Hematopoietic multipotent progenitor cell treated with erythropoietin and hydrocortisone succinate and interleukin-3 and kit ligand, for 6 days (in vitro differentiated cells): Measurements from ENCODE around the gene DEUP1.
"Not testable (repeated sequence)": the region's sequence is repeated elsewhere in the genome, so short reads cannot be mapped to it uniquely, and the experiment has no call there.

Experiments used
- DNase-seq: peaks from one replicate; pipeline ENCODE4 v3.0.0-alpha.2; 2015

DEUP1 gene

DNA sequence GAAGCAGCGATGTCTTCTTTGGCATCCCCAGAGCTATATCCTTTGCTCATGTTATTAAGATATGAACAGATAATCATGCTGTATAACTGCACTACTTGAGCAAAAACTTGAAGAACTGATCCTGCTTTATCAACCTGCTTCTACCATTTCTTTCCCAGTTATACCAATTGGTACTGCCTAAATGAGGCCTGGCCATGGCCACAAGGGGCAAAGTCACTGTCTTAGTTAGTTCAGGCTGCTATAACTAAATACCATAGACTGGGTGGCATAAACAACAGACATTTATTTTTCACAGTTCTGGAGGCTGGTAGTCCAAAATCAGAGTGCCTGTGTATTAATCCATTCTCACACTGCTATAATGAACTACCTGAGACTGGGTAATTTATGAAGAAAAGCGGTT, 37.5 kb downstream of the DEUP1 start:
- DNase-seq: no peak

DNA sequence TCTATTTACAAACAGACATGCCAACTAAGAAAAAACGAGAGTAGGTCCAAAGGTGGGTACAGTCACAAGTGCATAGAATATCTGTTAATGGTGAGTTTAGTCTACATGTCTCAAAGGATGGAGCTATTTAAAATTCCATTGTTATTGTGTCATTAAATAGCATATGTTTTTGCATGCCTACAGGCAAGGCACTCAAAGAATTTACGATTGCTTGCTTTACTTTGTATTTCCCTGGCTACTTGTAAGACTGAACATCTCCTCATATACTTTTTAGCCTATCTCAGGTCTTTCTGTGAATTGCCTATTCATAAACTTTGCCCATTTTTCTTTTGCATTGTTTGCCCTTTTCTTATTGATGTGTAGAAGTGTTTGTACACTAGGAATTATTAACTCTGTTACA, 39.7 kb downstream of the DEUP1 start:
- no peak for DNase-seq

DNA sequence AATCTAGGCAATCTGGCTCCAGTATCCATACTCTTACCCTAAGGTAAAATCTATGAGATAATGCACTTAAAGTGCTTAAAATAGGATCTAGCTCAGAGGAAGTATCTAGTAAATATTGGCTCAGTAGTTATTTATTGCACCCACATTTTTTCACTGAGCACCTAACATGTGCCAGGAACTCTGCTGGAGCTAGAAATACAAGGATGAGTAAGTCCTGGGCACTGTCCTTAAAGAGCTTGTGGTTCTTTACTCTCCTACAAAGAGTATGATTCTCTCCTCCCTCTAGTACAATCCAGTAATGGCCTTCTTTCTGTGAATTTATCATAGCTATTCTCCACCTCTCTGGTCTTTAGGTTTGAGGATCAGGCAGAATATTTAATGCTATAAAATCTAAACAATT, 59.2 kb downstream of the DEUP1 start:
- DNase-seq: no peak

DNA sequence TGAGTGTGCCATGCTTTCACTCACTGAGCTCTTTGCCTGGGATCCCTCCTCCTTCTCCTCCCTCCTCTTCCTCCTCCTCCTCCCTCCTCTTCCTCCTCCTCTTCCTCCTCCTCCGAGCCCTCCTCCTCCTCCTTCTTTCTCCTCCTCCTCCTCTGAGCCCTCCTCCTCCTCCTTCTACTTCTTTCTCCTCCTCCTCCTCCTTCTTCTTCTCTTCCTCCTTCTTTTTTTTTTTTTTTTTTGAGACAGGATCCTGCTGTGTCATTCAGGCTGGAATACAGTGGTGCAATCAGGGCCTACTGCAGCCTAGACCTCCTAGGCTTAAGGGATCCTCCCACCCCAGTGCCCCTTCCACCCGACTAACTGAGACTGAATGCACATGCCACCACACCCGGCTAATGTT, 62.3 kb downstream of the DEUP1 start:
- DNase-seq: no peak

DNA sequence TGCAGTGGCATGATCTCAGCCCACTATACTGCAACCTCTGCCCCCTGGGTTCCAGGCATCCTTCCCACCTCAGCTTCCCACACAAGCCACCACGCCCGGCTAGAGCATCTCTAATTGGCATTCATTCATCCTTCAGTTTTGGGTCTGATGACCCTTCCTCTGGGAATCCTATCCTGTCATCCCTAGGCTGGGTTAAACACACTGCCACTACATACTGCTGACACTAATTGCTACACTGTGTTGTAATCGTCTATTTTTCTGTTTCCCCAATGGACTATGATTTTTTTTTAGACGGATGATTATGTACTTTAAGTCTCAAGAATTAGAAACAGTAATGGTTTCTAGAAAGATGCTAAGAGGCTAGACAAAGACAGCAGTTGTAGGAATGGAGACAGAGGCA, 62.8 kb downstream of the DEUP1 start:
- DNase-seq: no peak

DNA sequence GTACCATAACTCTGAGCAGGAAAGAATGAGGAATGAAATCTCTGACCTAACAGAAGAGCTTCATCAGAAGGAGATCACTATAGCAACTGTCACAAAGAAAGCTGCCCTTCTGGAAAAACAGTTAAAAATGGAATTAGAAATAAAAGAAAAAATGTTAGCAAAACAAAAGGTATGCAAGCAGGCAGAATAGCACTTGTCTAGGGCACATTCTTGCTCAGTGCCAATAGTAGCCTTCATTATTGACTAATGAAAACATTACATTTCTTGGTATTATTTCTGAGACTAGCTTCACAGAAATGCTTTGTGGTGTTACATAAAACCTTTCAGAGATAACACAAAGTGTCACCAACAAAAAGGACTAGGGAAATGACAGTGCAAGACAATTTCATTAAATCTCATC, 63.9 kb downstream of the DEUP1 start:
- no peak for DNase-seq

DNA sequence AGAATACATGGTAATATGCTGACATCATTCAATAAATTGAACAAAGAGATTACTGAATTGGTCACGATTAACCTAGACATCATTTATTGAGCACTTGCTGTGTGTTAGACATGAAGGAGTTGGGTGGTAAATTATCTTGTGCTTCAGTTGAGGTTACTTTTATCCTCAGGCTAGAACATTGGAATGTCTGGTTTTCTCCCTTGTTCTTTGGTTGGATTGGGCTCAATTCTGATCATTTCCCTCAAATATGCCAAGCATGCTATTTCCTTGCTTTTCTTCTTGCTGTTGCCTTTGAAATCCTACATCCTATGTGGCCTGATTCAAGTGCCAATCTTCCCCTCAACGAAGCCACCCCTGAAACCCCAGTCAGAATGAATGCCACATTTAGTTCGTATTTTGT, 65.8 kb downstream of the DEUP1 start:
- DNase-seq: no peak

DNA sequence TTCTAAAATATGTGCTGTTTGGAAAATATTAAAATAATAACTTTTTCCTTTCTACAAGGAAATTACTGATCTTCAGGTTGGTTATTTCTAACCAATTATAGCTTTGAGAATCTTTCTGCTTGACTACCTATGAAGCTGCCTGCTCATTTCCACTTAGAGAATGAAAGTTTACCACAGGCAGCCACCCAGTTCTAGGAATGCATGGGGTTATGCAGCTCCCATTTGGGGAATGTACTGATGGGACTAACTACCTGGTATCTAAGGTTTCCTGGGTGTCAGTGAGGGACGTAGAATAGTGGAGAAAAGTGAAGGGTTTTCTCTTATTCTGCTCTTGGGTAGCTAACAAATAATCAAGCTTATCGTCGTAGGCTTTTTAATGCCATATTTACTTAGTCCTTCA, 73.4 kb downstream of the DEUP1 start:
- no peak for DNase-seq

DNA sequence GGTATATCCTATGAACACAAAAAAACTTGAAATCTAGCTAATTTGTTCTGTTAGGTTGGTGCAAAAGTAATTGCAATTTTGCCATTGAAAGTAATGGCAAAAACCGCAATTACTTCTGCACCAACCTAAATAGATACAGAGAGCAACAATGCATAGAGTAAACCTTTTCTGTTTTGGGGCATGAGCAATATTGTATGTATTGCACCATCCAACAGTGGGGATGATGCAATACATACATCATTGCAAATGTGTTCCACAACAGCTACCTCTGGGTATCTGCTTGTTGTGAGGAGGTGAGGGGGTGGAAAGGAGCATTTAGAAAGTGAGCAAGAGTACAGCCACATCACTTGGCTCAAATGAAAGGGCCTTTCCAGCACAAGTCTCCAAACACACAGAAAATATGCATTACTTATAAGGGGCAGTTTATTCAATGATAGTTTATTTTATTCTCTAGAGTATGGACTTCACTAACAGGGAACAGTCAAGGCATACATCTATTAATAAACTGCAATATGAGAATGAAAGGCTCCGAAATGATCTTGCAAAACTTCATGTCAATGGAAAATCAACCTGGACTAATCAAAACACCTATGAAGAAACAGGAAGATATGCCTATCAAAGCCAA, 77.3 kb downstream of the DEUP1 start:
- DNase-seq: peak; percentile 8

DNA sequence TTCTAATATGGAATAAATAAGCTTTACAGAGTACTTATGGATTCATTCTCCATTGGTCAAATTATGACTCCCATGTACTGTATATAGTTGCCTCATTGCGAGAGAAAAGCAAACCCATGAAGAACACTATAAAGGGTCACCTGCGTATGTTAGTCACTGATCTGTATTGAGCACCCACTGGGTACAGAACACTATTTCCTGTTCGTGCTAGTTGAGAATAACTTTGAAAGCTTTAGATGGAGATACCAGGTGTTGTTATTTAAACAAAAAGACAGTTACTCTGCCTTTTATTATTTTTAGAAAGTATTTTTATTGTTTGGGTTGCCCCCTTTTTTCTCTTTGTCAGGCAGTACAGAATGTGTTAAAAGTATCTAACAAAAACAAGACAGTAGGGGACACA, 79.9 kb downstream of the DEUP1 start:
- no peak for DNase-seq

DNA sequence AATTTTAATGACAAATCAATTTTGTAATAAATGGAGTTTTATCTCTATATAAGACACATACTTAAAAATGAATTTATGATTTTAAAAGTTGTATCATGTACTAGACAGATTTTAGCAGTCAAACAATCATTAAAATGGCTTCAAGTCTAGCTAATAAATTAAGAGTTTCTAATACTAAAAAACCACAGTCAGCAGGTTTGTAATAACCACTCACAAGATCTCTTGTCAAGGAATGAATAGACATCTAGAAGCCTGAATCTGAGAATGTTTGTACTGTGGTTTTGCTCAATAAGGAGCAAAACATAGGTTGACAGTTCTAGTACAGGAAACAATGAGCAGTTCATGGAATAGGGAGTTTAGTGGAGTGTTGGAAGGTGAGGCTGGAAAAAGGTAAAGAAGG, 81.2 kb downstream of the DEUP1 start:
- no peak for DNase-seq

DNA sequence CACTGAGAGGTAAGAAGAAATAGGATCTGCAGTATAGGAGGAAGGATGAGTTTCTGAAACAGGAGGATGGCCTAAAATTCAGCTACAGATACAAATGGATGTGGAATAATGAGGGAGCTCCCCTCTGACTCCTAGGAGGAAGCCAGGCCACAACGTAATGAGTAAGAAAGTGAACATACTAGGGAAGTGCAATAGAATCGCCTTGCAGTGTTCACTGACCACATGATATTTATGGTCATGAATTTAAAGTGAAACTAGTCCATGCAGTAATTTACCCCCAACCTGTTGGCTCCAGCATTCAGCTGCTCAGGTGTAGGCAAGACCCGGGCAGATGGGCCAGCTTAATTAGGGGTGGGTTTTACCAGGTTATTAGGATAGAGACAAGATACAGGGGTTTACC, 101.7 kb downstream of the DEUP1 start:
- DNase-seq: no peak

DNA sequence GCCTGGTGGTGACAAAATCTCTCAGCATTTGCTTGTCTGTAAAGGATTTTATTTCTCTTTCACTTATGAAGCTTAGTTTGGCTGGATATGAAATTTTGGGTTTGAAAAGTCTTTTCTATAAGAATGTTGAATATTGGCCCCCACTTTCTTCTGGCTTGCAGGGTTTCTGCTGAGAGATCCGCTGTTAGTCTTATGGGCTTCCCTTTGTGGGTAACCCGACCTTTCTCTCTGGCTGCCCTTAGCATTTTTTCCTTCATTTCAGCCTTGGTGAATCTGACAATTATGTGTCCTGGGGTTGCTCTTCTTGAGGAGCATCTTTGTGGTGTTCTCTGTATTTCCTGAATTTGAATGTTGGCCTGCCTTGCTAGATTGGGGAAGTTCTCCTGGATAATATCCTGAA, 112.7 kb downstream of the DEUP1 start:
- not testable (repeated sequence) for DNase-seq

DNA sequence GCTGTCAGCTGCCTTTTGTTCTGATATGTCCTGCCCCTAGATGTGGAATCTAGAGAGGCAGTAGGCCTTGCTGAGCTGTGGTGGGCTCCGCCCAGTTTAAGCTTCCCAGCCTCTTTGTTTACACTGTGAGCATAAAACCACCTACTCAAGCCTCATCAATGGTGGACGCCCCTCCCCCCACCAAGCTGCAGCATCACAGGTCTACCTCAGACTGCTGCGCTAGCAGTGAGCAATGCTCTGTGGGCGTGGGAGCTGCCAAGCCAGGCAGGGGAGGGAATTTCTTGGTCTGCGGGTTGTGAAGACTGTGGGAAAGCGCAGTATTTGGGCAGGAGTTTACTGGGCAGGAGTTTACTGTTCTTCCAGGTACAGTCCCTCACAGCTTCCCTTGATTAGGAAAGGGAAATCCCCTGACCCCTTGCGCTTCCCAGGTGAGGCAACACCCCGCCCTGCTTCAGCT, 114.1 kb downstream of the DEUP1 start:
- DNase-seq: no peak

DNA sequence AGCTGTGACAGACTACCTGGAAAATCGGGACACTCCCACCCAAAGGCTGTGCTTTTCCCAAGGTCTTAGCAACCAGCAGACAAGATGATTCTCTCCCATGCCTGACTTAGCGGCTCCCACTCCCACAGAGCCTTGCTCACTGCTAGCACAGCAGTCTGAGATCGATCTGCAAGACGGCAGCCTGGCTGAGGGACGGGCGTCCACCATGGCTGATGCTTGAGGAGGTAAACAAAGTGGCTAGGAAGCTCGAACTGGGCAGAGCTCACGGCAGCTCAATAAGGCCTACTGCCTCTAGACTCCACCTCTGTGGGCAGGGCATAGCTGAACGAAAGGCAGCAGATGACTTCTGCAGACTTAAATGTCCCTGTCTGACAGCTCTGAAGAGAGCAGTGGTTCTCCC, 127.7 kb downstream of the DEUP1 start:
- DNase-seq: no peak

DNA sequence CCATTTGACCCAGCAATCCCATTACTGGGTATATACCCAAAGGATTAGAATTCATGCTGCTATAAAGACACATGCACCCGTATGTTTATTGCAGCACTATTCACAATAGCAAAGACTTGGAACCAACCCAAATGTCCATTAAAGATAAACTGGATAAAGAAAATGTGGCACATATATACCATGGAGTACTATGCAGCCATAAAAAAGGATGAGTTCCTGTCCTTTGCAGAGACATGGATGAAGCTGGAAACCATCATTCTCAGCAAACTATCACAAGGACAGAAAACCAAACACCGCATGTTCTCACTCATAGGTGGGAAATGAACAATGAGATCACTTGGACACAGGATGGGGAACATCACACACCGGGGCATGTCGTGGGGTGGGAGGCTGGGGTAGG, 133.1 kb downstream of the DEUP1 start:
- not testable (repeated sequence) for DNase-seq

DNA sequence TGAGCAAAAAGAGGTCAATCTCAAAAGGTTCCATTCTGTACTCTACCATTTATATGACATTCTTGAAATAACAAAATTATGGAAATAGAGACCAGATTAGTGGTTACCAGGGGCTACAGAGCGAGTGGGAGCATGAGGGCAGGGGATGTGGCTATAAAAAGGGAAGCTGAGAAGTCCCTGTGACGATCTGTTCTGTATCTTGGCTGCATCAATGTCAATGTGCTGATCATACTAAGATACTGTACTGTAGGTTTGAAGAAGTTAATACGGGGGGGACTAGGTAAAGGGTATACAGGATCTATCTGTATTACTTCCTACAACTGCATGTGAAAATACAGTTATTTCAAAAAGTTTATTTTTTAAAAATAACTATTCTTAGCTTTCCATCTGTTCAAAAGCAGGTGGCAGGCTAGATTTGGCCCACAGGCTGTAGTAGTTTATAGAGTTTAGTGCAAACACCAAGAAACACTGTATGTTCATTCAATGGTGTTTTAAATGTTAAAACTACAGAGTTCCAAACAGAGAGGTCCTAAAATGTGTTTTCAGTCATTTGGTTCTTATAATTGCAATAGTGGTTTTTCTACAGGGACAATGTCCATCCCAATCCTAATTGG, 134.5 kb downstream of the DEUP1 start:
- DNase-seq: peak; percentile 41

DNA sequence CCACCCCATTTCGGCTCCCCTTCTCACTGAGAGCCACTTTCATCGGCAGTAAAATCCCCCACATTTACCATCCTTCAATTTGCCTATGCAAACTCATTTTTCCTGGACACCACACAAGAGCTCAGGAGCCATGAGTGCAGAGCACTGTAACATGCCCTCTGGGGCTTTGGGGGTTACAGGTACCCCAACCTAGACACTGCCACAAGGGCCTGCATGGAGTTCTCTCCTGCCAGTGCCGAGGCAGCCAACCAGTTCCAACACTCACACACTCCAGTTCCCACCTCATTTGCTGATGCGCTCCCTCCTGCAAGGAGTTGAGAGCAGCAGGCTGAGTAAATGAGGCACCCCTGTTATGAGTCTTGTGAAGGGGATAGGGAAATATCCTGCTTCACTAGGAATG, 136.5 kb downstream of the DEUP1 start:
- no peak for DNase-seq

DNA sequence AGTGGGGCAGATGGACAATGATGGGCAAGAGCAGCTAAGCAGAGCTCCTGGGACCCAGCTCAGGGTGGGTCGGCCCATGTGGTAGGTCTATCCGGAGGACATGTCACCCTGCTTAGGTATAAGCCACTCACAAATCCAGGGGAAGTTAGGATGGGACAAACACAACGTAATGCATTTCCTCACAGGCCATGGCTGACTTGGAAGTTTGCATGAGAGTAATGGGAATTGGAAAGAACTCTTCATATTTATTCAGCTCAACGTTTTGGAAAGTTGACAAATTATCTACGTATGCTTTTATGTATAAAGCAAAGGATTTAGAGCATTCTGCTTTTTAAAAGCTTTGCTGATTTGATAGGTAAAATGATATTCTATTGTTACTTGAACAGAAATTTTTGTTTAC, 137.7 kb downstream of the DEUP1 start:
- DNase-seq: no peak

DNA sequence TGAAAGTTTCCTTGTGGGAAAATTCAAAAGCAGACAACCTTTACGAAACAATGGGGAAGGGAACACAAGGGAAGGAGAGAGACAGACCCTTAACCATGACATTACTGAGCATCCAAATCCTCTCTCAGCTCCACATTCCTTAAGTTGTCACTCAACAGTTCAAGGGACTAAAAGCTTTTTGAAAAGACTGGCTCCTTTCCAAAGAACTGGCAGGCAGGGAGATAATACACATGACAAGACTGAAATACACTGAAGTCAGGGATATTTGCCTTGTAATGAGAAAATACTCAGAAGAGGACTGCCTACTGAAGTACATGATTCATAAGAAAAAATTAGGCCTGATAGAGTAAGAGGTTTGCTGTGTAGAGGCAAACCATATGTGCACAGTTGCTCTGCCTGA, 143.6 kb downstream of the DEUP1 start:
- DNase-seq: no peak

DNA sequence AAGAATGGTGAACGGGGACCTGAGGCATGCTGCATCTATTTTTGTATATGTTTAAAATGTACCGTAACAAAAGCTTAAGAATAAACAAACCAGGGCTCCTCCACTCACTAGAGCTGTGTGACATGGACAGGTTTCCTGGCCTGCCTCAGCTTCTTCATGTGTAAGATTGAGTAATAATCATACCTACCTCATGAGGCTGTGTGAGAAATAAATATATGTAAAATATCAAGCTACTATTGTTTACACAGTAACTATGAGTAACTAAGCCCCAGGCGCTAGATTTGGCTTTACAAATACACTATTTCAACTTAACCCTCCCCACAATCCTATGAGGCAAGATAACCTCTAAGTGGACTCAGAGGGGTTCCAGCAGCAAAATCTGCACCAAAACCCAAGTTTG, 146.3 kb downstream of the DEUP1 start:
- DNase-seq: no peak

DNA sequence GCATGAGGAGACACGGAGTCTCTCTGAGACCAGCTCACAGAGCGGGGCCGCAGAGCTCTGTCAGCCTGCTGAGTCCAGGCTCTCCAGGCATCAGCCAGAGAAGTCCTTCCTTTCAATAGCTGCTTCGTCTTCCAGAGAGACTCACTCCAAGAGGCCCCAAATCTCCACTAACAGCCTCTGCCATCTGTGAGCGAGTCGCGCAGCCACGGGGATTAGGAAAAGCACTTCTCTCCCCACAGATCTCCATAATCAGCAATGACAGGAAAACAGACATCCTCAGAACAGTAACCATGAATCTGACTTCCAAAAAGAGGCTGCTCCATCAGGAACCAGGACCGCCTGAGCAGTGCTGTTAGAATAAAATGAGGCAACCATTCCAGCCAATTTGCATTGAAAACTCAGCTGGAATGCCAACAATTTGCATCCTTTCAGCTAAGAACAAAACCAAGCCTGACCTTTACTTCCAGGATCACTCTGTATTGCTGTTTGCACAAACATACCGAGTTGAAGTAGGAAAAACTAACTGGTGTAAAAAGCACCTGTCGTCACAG, 147.2 kb downstream of the DEUP1 start:
- DNase-seq: no peak

DNA sequence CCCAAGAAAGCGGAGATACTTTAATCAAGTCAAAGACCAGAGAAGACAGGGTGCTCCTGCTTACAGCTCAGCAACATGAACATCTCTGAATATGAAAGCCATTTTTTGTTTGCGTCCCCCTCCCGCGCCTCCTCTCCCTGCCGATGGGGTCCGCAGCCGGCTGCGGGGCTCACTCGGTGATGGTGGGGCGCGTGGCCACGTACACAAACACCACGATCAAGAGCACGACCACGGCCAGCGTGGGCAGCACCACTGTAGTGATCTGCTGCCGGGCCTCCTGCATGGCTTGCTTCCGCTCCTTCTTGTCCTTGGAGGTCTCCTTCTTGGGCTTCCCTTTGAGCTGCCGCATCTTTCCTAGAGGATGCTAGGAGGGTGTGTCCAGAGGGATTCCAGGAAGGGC, 148.3 kb downstream of the DEUP1 start:
- no peak for DNase-seq

DNA sequence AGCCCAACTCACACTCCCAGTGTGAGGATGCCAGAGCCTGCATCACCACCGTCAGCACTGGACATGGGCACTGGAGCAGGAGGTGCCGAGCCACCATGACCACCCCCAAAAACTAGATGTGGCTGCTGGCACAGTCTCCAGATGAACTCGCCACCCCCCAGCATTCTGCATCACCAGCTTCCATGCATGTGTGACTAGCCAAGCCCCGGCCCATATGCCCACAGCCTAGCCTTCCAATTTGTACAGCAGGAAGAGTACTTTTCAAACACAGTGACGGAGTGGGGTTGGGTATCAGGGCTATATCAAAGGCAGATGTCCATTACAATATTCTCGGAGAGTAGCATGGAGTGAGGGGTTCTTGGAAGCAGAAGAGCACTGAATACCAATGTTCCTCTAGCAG, 149.7 kb downstream of the DEUP1 start:
- no peak for DNase-seq

DNA sequence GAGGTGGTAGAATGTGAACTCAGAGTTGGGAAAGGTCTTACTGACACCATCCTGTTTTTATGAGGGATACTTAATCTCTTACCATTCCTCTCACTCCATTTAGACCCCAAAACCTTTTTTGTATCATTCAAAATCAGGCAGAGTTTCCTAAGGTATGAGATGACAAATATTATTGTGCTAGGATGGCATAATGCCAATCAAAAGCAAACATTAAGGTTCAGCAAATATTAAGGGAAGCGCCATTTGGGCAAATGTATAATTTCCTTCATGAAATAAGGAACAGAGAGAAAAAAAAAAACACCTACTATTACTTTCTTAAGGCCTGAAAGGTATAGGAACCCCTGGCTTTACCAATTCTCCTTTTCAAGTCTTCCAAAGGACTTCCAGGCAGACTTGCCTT, 150.2 kb downstream of the DEUP1 start:
- DNase-seq: no peak
